CD14-positive monocyte (primary cell): ENCODE measurements around the gene OSMR. TPM values are rescaled to one million over a fixed set of nuclear protein-coding genes. Genes with fewer than 3 reads are reported as not detected.
A peak's percentile ranks its signal among the peaks of the same experiment; 100 is the strongest.

Source experiments
- DNase-seq, 3 donors: peaks; one replicate each; pipeline ENCODE4 v3.0.0-alpha.2; 2011 to 2022
- H2AFZ ChIP-seq: 2 replicates; pipeline ENCODE4 v1.6.0; 2012; ENCODE audit warnings: mild to moderate bottlenecking, low read depth, low read length, inconsistent platforms; ENCODE audit not compliant: insufficient read depth, poor library complexity, severe bottlenecking
- H3K27ac ChIP-seq, 2 donors: 1 replicate in 1 of 2; 2 replicates in 1 of 2; pipeline ENCODE4 v1.5.1; 2012 to 2013; ENCODE audit warnings: low read length in 2 of 2, control low read depth in 1 of 2, inconsistent platforms in 1 of 2, low read depth in 1 of 2, mild to moderate bottlenecking in 1 of 2
- H3K27me3 ChIP-seq, 2 donors: one replicate each; pipeline versions ENCODE4 v1.6.0 to v1.6.1; 2011 to 2013; ENCODE audit warnings: low read length in 2 of 2; ENCODE audit not compliant: control insufficient read depth in 2 of 2, insufficient read depth in 2 of 2
- H3K36me3 ChIP-seq, 2 donors: replicated peaks in 1 of 2; 1 replicate in 1 of 2; 2 replicates in 1 of 2; pipeline versions ENCODE4 v1.5.1 to v1.6.1; 2012 to 2013; ENCODE audit warnings: low read length in 2 of 2, control low read depth in 1 of 2, inconsistent platforms in 1 of 2, mild to moderate bottlenecking in 1 of 2; ENCODE audit not compliant: insufficient read depth in 2 of 2, control insufficient read depth in 1 of 2
- H3K4me1 ChIP-seq, 2 donors: 1 replicate in 1 of 2; 2 replicates in 1 of 2; pipeline versions ENCODE4 v1.5.1 to v1.6.1; 2012 to 2013; ENCODE audit warnings: low read length in 2 of 2, control low read depth in 1 of 2, inconsistent platforms in 1 of 2, mild to moderate bottlenecking in 1 of 2, moderate library complexity in 1 of 2; ENCODE audit not compliant: insufficient read depth in 2 of 2, control insufficient read depth in 1 of 2
- H3K4me2 ChIP-seq: replicated peaks from 2 replicates; pipeline ENCODE3; 2012; ENCODE audit warnings: low read length, moderate library complexity, mild to moderate bottlenecking; ENCODE audit not compliant: poor library complexity, severe bottlenecking; ENCODE audit errors: extremely low read depth
- H3K4me3 ChIP-seq, 3 experiments: fragments of 200-600 bp in 1 of 3; sonication (generic) in 1 of 3; replicated peaks in 1 of 3; 1 replicate in 2 of 3; 2 replicates in 1 of 3; pipeline ENCODE4 v1.5.1; 2011 to 2013; ENCODE audit warnings: low read length in 3 of 3, mild to moderate bottlenecking in 3 of 3, control low read depth in 2 of 3, low read depth in 2 of 3, inconsistent platforms in 1 of 3, moderate library complexity in 1 of 3
- H3K79me2 ChIP-seq: 2 replicates; pipeline ENCODE4 v1.6.0; 2012; ENCODE audit warnings: mild to moderate bottlenecking, control low read depth, inconsistent platforms, low read length, moderate library complexity; ENCODE audit not compliant: insufficient read depth
- H3K9ac ChIP-seq: 2 replicates; pipeline ENCODE4 v1.6.0; 2017; ENCODE audit warnings: low read length, mild to moderate bottlenecking; ENCODE audit not compliant: insufficient read depth, poor library complexity, severe bottlenecking
- H3K9me3 ChIP-seq, 2 donors: replicated peaks in 1 of 2; 1 replicate in 1 of 2; 2 replicates in 1 of 2; pipeline versions ENCODE4 v1.5.1 to v1.6.1; 2012 to 2013; ENCODE audit warnings: low read length in 2 of 2, control low read depth in 1 of 2; ENCODE audit not compliant: control insufficient read depth in 1 of 2, insufficient read depth in 1 of 2
- H4K20me1 ChIP-seq: 2 replicates; pipeline ENCODE4 v1.6.0; 2012; ENCODE audit warnings: mild to moderate bottlenecking, low read length, control low read depth, moderate library complexity; ENCODE audit not compliant: insufficient read depth
- H3K27ac Mint-ChIP-seq, 7 donors: one replicate each; pipeline ENCODE4 v1.8.0; 2020; ENCODE audit warnings: mild to moderate bottlenecking in 7 of 7, mixed read lengths in 7 of 7, moderate library complexity in 6 of 7, inconsistent platforms in 2 of 7
- H3K27me3 Mint-ChIP-seq, 3 donors: one replicate each; pipeline ENCODE4 v1.8.0; 2021 to 2022; ENCODE audit warnings: low read depth in 3 of 3, mild to moderate bottlenecking in 3 of 3, mixed read lengths in 3 of 3, moderate library complexity in 3 of 3, inconsistent platforms in 1 of 3
- H3K36me3 Mint-ChIP-seq, 2 donors: one replicate each; pipeline ENCODE4 v1.8.0; 2020; ENCODE audit warnings: mixed read lengths in 2 of 2, inconsistent platforms in 1 of 2, mild to moderate bottlenecking in 1 of 2
- H3K4me1 Mint-ChIP-seq: one replicate; pipeline ENCODE4 v1.8.0; 2020; ENCODE audit warnings: mild to moderate bottlenecking, mixed read lengths
- H3K4me3 Mint-ChIP-seq, 2 donors: one replicate each; pipeline ENCODE4 v1.8.0; 2020; ENCODE audit warnings: mild to moderate bottlenecking in 2 of 2, mixed read lengths in 2 of 2, moderate library complexity in 1 of 2
- H3K9me3 Mint-ChIP-seq, 7 donors: one replicate each; pipeline ENCODE4 v1.8.0; 2020 to 2022; ENCODE audit warnings: mixed read lengths in 7 of 7, mild to moderate bottlenecking in 6 of 7, moderate library complexity in 6 of 7, inconsistent platforms in 2 of 7
- CTCF ChIP-seq: fragments of 200-600 bp; IDR thresholded peaks from one replicate; pipeline ENCODE4 v1.8.0; 2022; ENCODE audit warnings: antibody characterized with exemption, mild to moderate bottlenecking
- WGBS: methylation state at CpG from one replicate; pipeline ENCODE4 v1.1.5; 2013; ENCODE audit warnings: missing lambda C conversion rate; ENCODE audit not compliant: insufficient coverage; 5-methylcytosine and 5-hydroxymethylcytosine counted together
- intact Hi-C, 2 donors: fragments of 100-400 bp; cut with micrococcal nuclease; formaldehyde crosslinking; loops; one replicate each; pipeline versions ENCODE4 v1.15.0 to v1.15.1; 2023
- polyA plus RNA-seq, 3 donors: library from polyadenylated mRNA; depleted of rRNA in 1 of 3; unstranded in 2 of 3; stranded (reverse) in 1 of 3; fragments of 300-500 nt in 2 of 3; fragments of >200 nt in 1 of 3; fragmentation: Illumina TruSeq in 2 of 3; gene quantifications; 1 replicate in 2 of 3; 2 replicates in 1 of 3; pipeline ENCODE4 v1.2.3, GENCODE V29; 2012 to 2021

OSMR gene
- polyA plus RNA-seq, 3 donors = not detected

GRCh38 chr5:38837932-38838331 is 7.9 kb upstream of the OSMR start:
- Histone ChIP-seq H3K36me3 (no peaks in the 10 kb centered on the region), H3K4me2 (no peak overlapping the region), H3K4me3 (no peak overlapping the region), H3K9me3 (no peaks in the 10 kb centered on the region), H2AFZ (no peak overlapping the region), H3K27me3 (peaks cover 15 to 29% of the 10 kb centered on the region in 2 donors), H3K79me2 (no peaks in the 10 kb centered on the region), H3K27ac (no peak overlapping the region), H3K9ac (no peak overlapping the region), H3K4me1 (no peaks in the 10 kb centered on the region), H4K20me1 (no peaks in the 10 kb centered on the region)
- DNase-seq = no peak
- Mint-ChIP-seq H3K36me3 (no peaks in the 10 kb centered on the region), H3K4me3 (peak overlapping the region in 1 of 2 donors; percentile 1), H3K9me3 (peaks cover 0 to 4% (median 0%) of the 10 kb centered on the region in 7 donors), H3K4me1 (no peaks in the 10 kb centered on the region), H3K27me3 (peaks cover 21 to 36% (median 36%) of the 10 kb centered on the region in 3 donors), H3K27ac (no peak overlapping the region)
- no CpG with 5 or more reads among the region's 2 CpGs for WGBS
- intact Hi-C loops = no loop called here
- TF ChIP-seq CTCF = no peak

- Histone ChIP-seq H4K20me1 (no peaks in the 10 kb centered on the region), H3K27ac (no peak overlapping the region), H3K4me3 (no peak overlapping the region), H3K4me1 (peaks cover 0 to 12% of the 10 kb centered on the region in 2 donors), H3K9ac (no peak overlapping the region), H2AFZ (no peak overlapping the region), H3K27me3 (peaks cover 53 to 64% of the 10 kb centered on the region in 2 donors), H3K4me2 (no peak overlapping the region), H3K79me2 (no peaks in the 10 kb centered on the region), H3K36me3 (no peaks in the 10 kb centered on the region), H3K9me3 (peaks cover 4 to 16% of the 10 kb centered on the region in 2 donors)
- Mint-ChIP-seq H3K27me3 (peaks cover 61 to 72% (median 62%) of the 10 kb centered on the region in 3 donors), H3K36me3 (peaks cover 0 to 3% of the 10 kb centered on the region in 2 donors), H3K4me1 (peaks cover 17% of the 10 kb centered on the region), H3K4me3 (no peak overlapping the region), H3K27ac (no peak overlapping the region), H3K9me3 (peaks cover 0 to 22% (median 12%) of the 10 kb centered on the region in 7 donors)
- no peak for DNase-seq
- WGBS = 91% methylated on average over 1 of the region's 1 CpG
- intact Hi-C loops = no loop called here
- TF ChIP-seq CTCF = no peak
These were observed 2.1 kb upstream of the OSMR start for GRCh38 chr5:38843665-38844064.
